RPMI7951 (cell line): Measurements from ENCODE around the gene LMBR1. TPM values are rescaled to one million over a fixed set of nuclear protein-coding genes. Genes with fewer than 3 reads are reported as not detected.
"Not testable (repeated sequence)": the region's sequence is repeated elsewhere in the genome, so short reads cannot be mapped to it uniquely, and the experiment has no call there.

Experiments used
- DNase-seq: peaks from one replicate; pipeline ENCODE4 v3.0.0-alpha.2; 2012; ENCODE audit warnings: low read depth
- total RNA-seq: library from RNA; depleted of rRNA; stranded (reverse); fragments of >200 nt; shearing (Covaris generic); gene quantifications from 2 replicates; pipeline ENCODE4 v1.2.3, GENCODE V29; 2014

LMBR1 gene
- total RNA-seq, 1 experiment from 2014 or later, result 54.8 TPM

DNA sequence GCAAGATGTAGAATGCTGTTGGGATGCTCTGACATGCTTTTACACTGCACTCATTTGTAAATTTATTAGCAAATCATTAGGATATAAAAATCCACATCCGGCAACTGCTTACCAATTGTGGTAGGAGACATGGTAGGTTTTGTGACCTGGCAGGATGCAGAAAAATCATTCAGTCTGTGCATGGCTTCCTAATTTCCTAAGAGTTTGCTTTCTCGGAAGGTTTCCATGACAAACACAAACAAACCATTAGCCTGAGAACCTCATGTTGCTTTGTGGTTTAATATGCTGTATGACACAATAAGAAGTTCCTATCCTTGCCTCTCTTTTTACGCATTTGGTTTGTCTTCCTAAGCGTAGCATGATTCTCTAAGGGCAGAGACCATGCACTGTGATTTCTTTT, 14.7 kb upstream of the LMBR1 start:
- DNase-seq, result peak; percentile 86

DNA sequence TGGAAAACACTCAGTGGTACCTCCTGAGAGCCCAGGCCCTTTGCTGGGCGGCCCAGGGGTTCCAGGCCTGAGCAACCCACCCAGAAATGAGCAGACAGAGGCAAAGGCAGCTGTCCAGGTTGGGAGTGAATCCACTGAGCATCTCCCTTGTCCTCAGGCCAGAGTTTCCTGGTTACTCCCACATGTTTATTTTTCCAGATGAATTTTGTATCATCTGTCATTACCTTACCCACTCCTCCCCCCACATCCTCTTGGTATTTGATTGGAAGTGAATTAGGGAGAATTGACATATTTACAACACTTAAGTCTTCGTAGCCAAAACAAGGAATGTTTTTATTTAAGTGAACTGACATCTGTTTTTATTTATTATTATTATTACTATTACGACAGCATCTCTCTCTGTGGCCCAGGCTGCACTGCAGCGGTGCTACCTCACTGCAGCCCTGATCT, 13.2 kb upstream of the LMBR1 start:
- peak; percentile 62 for DNase-seq

DNA sequence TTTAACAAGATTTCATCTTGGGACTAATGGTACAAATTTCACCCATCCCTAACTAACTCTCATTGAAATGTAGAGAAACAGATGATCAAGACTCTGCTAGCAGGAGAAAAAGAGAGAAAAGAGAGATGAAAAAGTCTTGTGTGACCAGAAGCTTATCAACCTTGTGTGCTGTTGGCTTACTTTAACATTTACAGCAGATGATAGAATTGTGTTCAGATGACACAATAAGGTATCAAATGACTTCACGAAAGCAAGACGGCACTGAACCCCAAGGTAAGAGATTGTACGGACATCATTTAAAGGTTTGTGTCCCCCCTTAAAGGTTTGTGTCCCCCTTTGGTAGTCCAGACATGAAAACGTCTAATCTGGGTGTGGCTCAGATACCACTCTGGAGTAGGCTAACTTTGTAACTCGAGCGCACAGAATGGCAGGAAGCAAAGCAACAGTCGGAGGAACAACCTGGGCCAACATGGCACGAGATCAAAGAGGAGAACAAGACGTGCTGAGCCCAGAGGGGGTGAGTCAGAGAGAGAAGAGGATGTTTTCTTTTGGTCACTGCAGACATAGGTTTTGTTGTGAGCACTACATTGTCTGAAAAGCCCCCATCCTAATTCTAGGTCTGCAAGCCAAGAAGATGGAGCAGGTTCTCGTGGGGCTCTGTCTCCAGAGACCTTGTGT, 10.4 kb upstream of the LMBR1 start:
- DNase-seq, result peak; percentile 97

DNA sequence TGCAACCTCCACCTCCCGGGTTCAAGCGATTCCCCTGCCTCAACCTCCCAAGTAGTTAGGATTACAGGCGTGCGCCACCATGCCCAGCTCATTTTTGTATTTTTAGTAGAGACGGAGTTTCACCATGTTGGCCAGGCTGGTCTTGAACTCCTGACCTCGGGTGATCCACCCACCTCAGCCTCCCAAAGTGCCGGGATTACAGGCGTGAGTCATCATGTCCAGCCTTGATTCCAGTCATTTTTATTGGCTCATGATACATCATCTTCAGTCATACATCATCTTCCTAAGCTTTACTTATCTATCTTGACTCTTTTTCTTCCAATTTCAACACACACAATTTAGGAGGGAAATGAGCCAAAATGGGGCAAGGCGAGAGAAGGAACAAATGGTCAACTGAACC, 7.1 kb upstream of the LMBR1 start:
- DNase-seq, result peak; percentile 35

DNA sequence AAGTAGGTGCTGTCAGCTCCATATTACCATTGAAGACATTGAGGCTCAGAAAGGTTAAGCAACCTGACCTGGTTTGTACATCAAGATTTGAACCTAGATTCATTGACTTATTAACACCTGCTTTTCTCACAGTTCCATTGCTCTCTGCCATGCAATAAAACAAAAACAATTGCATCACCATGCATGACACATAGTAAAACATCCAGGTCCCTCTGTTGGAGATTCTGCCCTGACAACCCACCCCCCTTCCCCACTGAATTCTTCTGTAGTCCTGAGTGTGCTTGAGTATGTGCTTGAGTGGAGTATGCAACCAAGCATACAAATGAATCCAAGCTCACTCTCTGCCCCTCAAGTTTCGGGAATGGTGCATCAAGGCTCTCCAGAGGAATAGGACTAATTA, 6.0 kb upstream of the LMBR1 start:
- DNase-seq, result no peak

DNA sequence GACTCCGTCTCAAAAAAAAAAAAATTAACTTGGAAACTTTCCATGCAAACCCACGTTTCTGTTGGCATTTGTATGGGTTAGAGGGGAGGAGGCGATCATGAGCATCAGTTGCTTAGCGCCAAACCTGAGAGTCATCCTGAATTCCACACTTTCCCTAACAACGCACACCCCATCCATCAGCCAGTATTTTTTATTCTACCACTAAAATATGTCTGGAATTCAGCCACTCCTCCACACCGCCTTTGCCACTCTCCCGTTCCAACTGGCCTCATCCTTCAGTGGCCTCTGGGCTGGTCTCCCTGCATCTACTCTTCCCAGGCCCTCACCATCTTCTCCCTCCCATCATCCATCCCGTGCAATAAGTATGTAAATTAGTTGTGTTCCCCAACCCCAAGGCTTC, 4.7 kb upstream of the LMBR1 start:
- peak; percentile 58 for DNase-seq

DNA sequence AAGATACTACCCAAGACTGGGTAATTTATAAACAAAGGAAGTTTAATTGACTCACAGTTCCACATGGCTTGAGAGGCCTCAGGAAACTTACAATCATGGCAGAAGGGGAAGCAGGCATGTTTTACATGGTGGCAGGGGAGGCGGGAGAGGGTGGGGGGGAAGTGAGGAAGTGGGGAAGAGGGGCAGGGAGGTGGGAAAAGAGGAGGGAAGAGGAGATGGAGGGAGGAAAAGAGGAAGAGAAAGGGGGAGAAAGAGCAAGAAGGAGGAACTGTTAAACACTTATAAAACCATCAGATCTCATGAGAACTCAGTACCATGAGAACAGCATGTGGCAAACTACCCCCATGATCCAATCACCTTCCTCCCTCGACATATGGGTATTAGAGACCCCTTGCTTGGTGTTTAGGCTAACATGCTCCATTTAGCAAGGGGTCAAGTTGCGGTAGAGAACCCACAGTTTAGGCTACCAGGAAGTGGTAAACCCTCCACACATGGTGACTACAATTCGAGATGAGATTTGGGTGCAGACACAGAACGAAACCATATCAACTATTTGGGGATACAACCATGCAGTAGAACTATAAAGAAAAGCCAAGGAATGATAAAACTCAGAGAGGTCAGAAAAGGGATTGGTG, 3.5 kb upstream of the LMBR1 start:
- no peak for DNase-seq

DNA sequence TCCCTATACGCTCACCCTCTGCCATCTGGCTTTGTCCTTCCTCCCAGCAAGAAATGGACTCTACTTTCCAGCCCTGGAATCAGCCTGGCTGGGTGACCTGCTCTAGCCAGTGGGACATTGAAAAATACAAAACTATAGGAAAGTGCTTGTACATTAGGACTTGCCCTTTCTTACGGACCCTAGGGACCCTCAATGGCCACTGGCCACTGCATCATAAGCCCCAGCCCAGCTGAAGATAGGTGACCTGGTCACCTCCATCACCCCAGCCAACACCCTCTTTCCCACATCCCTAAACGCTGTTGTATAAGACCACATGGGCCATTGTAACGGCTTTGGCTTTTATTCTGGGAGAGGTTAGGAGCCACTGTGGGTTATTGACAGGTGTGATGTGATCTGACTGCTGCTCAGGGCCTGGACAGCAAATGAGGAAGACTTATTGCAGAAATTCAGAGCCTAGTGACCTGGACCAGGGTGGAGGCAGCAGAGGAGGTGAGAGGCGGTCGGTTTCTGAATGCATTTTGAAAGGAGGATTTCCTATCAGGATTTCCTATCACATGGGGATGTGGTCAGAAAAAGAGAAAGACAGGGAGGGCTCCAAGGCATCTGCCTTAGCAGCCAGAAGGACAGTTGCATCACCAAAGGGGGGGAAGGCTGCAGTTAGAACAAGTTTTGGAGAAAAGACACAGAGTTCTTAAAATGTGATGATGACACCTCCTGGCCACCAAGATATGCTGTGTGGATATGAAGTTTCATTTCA, 2.2 kb upstream of the LMBR1 start:
- no peak for DNase-seq

DNA sequence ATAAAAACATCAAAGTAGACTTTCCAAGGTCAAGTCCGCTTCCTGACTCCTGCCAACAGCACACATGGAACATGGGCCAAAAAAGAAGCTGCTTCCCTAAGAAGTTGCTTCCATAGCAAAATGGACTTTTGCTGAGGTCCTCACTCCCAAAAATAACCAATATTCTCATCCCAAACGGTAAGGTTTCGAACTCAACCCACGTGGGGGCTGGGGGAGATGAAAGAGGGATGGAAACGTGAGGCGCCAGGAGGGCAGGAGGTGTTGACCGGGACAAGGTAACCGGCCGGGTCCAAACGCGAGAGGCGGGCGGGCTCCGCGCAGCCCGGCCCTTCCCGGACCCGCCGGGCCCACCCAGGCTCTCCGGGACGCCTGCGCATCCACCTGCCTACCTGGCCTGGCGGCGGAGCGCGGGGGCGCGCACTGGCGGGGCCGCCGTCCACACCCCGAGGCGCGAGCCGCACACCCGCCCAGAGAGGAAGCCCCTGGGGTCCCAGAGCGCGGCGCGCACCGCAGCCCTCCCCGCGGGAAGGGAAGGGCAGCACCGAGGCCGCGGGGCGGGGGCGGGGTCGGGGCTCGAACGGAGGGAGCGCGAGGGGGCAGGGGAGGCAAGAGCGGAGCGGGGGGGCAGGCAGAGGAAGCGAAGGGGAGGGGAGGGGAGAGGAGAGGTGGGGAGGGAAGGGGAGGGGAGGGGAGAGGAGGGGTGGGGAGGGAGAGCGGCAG, 742 bp downstream of the LMBR1 start:
- DNase-seq, result peak; percentile 31

DNA sequence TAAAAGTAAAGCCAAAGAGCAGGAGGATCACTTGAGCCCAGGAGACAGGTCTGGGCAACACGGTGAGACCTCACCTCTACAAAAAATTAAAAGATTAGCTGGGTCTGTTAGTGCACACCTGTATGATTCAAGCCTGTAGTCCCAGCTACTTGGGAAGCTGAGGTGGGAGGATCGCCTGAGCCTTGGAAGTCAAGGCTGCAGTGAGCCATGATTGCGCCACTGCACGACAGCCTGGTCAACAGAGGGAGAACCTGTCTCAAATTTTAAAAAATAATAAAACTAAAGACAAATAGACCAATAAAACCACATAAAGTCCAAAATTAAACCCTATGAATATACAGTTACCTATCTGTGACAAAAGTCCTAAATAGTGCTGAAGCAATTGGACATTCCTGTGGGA, 3.2 kb downstream of the LMBR1 start:
- DNase-seq, result no peak

DNA sequence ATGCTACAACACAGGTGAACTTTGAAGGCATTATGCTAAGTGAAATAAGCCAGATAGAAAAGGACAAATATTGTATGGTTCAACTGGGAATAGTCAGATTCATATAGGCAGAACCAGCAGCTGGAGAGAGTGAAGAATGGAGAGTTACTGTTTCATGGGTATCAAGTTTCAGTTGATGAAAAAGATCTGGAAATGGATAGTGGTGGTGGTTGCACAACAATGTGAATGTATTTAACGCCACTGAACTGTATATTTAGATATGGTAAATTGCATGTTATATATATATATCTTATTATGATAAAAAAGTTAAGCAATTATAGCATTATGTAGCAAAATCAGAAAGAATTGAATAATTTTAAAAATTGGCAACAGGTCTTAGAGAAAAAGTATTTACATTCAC, 3.9 kb downstream of the LMBR1 start:
- peak; percentile 27 for DNase-seq

DNA sequence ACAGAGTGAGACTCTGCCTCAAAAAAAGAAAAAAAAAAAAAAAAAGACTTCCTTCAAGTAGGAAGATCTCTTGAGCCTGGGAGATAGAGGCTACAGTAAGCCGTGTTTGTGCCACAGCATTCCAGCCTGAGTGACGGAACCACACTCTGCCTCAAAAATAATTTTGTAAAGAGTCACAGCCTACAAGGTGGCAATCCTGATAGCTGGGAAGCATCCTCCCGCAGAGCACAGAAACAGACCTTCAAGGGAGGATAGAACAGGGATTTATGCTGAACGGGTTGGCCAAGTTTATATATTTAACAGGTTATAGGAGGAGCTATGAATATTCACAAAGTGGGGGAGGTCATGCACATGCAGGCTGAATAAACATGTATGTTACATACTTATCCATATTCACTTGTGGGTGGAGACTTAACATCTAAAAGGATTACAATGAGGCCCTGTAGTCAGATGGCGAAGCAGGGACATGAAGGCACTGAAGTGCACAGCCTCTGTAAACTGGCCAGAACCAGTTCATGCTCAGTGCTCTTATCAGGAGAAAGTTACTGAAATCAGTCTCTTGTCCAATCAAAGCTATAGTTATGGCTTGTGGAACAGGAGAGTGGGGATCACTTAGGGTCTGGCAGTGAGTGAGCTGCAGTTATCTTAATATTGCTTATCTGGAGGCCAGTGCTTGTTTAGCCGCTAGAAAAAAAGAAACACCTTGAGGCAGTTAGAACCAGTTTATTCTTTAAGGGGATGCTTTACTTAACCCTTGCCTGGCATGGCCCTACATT, 6.8 kb downstream of the LMBR1 start:
- DNase-seq, result no peak

DNA sequence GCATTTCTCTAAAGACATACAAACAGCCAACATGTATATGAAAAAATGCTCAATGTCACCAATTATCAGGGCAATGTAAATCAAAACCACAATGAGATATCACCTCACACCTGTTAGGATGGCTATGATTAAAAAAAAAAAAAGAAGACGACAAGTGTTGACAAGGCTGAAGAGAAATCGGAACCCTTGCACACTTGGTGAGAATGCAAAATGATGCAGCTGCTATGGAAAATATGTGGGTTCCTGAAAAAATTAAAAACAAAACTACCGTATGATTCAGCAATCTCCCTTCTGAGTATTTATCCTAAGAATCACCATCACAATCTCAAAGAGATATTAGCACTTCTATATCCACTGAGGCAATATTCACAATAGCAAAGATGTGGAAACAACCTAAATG, 11.3 kb downstream of the LMBR1 start:
- no peak for DNase-seq

DNA sequence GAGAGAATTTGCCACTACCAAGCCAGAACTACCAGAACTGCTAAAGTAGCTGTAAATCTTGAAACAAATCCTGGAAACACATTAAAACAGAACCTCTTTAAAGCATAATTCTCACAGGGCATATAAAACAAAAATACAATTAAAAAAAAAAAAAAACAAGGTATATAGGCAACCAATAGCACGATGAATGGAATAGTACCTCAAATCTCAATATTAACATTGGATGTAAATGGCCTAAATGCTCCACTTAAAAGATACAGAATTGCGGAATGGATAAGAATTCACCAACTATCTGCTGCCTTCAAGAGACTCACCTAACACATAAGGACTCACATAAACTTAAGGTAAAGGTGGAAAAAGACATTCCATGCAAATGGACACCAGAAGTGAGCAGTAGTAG, 17.2 kb downstream of the LMBR1 start:
- no peak for DNase-seq

DNA sequence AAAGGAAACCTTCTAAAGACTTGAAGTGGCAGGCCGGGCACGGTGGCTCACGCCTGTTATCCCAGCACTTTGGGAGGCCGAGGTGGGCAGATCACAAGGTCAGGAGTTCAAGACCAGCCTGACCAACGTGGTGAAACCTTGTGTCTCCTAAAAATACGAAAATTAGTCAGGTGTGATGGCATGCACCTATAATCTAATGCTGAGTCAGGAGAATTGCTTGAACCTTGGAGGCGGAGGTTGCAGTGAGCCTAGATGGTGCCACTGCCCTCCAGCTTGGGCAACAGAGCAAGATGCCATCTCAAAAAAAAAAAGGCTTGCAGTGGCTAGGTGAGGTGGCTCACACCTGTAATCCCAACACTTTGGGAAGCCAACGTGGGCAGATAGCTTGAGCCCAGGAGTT, 24.6 kb downstream of the LMBR1 start:
- not testable (repeated sequence) for DNase-seq

DNA sequence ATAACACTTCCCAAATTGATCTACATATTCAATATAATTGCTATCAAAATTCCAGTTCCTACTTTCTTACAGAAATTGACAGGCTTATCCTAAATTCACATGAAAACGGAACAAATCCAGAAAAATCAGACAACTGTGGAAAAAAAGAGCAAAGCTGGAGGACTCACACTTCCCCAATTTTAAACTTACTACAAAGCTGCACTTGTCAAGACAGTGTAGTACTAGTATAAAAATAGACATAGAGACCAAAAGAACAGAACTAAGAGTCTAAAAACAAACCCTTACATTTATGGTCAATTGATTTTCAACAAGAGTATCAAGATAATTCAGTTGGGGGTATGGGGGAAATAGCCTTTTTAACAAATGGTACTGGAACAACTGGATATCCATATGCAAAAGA, 27.5 kb downstream of the LMBR1 start:
- no peak for DNase-seq

DNA sequence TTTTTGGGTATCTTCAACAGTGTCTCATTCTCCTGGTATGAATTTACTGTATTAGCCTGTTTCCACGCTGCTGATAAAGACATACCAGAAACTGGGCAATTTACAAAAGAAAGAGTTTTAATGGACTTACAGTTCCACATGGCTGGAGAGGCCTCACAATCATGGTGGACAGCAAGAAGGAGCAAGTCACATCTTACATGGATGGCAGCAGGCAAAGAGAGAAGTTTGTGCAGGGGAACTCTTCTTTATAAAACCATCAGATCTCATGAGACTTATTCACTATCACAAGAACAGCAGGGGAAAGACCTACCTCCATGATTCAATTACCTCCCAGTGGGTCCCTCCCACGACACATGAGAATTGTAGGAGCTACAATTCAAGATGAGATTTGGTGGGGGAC, 31.0 kb downstream of the LMBR1 start:
- not testable (repeated sequence) for DNase-seq

DNA sequence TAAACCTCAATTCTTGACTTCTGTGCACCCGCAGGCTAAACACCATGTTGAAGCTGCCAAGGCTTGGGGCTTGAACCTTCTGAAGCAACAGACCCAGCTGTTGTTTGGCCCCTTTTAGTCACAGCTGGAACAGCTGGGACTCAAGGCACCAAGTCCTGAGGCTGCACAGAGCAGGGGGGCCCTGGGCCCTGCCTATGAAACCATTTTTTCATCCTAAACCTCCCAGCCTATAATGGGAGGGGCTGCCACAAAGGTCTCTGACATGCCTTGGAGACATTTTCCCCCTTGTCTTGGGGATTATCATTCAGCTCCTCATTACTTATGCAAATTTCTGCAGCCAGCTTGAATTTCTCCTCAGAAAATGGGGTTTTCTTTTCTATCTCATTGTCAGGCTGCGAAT, 31.8 kb downstream of the LMBR1 start:
- DNase-seq, result no peak

DNA sequence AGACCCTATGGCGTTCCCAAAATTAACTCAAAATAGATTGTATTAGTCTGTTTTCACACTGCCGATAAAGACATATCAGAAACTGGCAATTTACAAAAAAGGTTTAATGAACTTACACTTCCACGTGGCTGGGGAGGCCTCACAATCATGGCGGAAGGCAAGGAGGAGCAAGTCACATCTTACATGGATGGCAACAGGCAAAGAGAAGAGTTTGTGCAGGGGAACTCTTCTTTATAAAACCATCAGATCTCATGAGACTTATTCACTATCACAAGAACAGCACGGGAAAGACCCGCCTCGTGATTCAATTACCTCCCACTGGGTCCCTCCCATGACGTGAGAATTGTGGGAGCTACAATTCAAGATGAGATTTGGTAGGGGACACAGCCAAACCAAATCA, 32.9 kb downstream of the LMBR1 start:
- DNase-seq, result not testable (repeated sequence)

DNA sequence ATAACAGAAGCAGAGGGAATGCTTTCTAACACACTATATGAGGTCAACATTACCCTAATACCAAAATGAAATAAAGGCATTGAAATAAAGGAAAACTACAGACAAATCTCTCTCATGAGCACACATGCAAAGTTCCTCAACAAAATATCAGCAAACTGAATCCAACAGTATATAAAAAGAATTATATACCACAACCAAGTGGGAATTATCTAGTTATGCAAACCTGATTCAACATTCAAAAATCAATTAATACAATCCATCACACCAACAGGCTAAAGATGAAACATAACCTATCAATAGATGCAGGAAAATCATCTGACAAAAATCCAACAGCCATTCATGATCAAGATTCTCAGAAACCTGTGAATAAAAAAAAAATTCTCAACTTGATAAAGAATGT, 34.5 kb downstream of the LMBR1 start:
- no peak for DNase-seq

DNA sequence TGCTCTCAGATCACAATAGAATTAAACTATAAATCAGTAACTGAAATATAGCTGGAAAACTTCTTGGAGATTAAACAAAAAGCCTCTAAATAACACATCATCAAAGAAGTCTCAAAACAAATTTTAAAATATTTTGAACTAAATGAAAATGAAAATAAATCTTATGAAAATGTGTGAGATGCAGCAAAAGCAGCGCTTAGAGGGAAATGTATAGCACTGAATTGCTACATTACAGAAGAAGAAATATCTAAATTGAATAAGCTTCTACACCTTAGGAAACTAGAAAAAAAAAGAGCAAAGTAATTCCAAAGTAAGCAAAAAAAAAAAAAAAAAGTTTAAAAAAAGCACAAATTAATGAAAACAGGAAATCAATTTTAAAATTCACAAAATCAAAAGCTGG, 35.2 kb downstream of the LMBR1 start:
- DNase-seq, result no peak

DNA sequence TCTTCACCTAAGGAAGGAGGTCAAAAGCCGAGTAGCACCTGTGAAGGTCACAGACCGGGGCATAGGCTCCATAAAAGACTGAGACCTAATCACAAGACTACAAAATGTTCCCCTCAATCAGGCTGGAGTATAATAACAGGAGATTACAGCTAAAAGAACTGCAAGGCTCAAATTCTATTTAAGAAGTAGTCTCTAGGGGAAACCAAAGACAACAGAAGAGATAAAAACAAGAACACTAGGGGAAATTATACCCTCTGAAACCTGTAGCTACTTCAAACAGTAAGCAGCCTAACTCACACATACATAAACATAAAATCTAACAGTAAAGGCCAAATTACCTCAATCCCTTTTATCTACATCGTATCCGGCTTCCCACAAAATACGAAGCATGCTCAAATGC, 38.3 kb downstream of the LMBR1 start:
- no peak for DNase-seq
